GM15510 (cell line): ENCODE results near the gene PDZK1IP1.

ENCODE experiments used
- POLR2A ChIP-seq: IDR thresholded peaks from 3 replicates; pipeline ENCODE4 v1.6.1; 2011; ENCODE audit warnings: borderline replicate concordance; ENCODE audit not compliant: insufficient read length; ENCODE audit errors: extremely low read depth

The PDZK1IP1 gene

DNA sequence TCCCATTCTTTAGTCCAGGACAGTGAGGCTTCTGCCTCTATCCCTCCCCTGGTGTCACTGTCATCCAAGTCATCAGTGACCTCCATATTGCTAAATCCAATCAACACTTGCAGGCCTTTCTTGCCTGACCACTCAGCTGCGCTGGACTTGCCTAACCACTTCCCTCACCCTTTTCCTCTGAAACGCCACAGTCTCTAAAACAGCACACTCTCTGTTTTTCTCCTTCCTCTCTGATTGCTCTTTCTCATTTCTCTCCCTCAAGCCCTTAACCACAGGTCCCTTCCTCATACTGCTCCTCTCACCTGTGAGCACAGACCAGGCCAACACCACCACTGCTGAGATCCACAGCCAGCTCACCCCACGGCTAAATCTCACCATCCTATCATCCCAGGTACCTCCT, 24.7 kb upstream of the PDZK1IP1 start:
- no peak for TF ChIP-seq POLR2A

DNA sequence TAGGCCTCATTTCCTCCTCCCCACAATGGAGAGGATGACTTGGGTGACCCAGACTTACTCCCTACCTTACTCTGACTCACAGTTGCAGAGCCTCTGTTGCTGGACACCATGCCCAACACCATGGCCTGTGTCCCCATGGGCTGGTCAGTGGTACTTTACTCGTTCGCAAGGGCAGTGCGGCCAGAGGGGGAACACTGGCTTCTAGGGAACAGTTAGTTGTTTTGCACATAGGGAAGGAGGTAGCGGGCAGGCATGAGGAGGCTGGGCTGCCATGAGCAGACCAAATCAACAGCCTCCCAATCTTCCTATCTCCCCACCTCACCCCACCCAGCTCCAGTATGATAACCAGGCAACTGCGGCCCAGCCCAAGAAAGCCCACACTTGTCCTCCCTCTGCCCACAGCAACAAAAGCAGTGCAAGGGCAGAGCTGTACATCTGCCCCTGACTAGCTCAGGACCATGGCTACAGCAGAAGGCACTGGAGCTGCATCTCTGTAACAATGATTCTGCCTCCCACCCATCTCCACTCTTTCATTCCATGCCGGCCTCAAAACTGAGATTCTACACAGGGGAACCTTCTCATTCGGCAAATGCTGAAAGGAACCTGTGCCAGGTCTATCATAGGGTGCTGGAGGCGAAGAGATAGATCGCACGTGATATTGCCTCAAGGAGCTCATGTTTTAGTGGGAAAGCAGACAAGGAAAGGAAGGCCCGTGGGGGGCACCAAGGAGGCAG, 23.6 kb upstream of the PDZK1IP1 start:
- no peak for TF ChIP-seq POLR2A

DNA sequence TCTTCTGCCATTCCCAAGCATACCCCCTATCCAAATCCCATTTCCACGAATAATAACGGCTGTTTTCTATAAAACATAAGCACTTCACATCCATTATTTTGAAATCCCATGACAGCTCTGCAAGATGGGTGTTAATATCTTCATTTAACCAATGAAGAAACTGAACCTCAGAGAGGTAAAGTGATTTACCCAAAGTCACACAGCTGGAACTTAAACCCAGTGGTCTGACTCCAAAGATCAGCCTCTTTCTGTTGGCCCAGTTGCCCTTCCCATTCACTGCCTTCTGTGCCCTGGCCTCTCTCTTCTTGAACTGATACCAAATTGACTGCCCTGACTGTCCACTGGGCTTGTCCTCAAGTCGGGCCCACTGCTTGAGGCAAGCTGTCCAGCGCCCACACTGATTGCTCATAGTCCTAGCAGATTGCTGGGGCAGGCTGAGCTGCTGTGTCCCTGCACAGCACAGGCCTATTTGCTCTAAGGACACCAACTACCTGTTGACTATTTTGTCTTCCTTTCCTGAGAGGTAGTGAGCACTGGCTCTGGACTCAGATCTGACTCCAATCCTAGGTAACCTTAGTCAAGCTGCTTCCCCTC, 22.9 kb upstream of the PDZK1IP1 start:
- no peak for TF ChIP-seq POLR2A

DNA sequence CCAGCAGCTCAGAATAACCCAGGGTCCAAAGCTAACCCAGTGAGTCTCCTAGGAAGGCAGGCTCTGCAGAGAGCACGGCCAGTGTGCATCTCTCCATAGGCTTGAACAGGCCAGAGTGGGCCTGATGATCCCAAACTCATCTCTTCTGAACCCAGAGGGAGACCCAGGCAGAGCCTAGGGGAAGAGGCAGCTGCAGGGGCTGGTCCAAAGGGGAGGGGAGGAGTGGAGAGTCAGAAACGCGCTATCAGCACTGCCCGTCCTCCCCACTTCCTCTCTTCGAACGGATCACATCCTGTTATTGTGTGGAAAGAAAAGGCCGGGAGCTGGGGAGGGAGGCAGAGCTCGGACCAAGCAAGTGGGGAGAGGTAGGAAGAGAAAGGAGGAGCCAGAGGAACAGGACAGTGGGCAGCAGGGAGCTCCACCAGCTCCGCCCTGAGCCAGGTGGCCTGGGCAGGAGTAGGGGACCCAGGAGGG, 22.0 kb upstream of the PDZK1IP1 start:
- TF ChIP-seq POLR2A, result no peak

DNA sequence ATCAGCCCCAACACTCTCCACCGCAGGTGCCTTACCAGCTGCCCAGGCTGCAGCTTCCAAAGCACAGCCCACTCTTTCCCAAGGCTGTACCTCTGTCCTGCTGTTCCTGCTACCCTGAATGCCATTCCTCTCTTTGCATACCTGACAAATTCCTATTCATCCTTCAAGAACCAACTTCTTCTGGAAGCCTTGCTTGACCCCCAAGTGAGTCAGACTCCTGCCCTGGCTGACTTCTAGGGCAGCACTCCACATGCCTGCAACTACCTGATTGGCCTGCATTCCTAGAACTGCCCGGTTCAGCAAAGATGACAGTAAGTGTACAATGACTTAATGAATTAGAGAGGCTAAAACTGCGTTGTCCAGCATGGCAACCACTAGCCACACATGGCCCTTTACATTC, 20.8 kb upstream of the PDZK1IP1 start:
- TF ChIP-seq POLR2A, result no peak

DNA sequence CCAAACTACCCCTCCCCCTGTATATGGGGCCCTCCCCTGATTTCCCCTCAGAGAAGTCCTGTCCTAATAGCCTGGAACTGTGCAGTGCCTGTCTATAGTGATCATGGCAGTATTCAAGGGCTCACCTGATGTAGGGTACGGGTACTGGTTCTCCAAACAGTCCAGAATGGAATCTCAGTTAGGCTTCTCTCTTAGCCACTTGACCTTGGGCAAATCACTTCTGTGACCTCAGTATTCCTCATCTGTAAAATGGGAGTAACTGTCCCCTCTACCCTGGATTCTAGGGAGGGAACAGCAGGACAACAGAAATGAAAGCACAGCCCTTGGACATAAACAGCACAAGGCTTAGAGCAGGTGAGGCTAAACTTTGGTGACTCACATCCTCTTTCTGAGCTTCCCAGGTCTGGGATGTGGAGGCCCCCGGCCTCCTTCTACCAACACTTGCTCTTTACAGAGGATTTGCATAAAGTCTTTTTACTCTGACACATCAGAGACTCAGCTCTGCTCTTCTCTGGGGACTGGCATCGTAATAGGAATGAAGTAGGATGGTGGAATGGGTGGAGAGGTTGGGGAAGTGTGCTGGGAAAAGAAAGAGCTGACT, 20.0 kb upstream of the PDZK1IP1 start:
- no peak for TF ChIP-seq POLR2A

DNA sequence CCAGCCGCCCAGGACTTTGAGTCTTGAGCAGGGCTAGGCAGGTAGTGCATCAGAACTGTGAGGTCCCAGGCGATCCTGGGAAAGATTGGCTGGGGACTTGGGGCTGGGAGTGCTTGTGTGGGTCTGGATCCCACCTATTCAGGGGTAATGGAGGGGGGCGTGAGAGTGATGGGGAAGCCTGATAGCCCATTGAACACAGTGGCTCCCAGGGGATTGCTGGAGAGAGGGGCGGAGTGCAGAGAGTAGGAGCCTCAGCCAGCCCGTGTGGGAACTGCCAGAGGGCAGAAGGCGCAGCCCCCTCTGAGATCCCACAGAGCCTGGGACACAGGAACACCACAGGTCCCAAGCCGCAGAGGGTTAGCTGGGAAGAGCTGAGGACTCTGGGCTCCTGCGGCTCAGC, 19.3 kb upstream of the PDZK1IP1 start:
- no peak for TF ChIP-seq POLR2A

DNA sequence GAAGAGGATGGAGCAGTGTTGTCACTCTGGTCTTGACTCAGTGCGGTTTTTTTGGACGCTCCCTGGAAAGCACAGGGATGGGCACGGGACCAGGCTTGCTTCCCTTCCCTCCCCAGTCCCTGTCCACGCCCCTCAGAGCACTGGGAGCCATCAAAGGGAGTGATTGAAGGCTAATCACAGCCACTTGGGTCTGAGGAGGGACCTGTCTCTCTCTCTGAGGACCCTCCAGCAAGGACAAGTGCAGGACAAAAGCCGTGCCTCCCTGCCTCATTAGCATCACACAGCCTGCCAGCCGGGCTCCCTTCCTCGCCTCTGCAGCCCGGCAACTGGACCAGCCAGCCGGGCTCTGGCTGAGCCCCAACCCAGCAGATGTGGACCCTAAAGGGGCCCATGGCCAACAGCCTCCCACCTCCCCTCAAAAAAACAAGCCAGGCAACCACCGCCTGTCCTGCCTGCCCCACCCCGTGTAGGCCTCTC, 18.6 kb upstream of the PDZK1IP1 start:
- no peak for TF ChIP-seq POLR2A

DNA sequence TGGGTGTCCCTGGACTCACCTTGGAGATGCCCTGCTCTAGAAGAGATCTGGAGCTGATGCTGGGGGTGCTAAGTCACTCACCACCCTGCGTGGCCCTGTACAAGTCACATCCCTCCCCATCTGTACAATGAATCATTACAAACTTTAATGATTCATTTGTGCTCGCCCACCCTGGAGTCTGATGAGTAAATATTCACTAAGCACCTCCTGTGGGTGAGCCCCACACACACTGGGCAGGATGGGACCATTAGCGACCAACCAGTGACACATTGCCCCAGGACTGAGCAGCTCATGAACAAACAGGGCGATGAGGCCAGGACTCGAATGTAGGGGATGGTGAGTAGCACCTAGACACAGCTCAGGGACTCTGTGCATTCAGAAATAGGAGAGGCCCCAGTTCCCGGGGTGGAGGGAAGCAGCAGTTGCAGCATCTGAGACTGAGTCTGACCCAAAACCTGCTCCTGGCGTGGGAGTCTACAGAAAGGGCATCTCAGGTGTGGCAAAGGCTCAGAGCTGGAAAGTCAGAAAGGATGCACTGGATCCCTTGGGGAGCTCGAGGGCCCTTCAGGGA, 18.1 kb upstream of the PDZK1IP1 start:
- no peak for TF ChIP-seq POLR2A

DNA sequence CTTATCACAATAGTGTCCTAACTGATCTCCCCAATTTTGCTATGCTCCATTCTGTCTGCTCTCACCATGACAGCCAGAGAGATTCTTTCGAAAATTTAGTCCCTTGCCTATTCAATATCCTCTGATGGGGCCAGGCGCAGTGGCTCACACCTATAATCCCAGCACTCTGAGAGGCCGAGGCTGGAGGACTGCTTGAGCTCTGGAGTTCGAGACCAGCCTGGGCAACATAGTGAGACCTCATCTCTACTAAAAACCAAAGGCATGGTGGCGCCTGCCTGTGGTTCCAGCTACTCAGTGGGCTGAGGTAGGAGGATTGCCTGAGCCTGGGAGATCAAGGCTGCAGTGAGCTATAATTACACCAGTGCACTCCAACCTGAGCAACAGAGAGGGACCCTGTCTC, 16.1 kb upstream of the PDZK1IP1 start:
- TF ChIP-seq POLR2A, result no peak

DNA sequence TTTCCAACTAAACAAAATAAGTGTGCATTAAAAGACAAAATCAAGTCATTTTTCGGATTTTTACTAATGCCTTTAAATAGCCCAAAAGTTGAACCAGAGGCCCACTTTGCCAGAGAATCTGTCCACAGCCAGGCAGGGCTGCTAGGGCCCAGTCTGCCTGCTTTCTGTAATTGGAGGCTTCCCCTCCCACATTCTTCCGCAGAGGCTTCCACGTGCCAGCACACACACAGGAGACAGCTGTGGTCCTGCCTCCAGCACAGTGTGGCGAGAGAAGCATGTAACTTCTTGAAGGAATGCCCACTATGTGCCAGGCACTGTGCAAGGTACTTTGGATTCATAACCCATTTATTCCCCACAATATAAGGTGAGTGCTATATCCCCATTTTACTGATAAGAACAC, 11.3 kb upstream of the PDZK1IP1 start:
- no peak for TF ChIP-seq POLR2A

DNA sequence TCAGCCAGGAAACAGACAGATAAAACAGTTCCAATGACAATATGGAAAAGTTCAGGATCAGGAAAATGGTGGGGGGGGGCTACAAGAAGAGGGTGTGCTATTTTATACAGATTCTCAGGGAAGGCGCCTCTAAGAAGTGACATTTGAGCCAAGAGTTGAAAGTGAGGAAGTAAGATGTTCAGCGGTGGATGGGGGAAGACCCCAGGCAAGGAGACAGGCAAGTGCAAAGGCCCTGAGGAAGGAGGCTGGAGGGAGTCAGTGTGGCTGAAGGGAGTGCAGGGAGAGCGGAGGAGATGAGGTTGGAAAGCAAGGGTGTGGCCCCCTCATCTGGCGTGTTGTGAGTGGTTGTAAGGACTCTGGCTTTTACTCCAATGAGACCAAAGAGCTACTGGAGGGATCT, 8.4 kb upstream of the PDZK1IP1 start:
- TF ChIP-seq POLR2A, result no peak

DNA sequence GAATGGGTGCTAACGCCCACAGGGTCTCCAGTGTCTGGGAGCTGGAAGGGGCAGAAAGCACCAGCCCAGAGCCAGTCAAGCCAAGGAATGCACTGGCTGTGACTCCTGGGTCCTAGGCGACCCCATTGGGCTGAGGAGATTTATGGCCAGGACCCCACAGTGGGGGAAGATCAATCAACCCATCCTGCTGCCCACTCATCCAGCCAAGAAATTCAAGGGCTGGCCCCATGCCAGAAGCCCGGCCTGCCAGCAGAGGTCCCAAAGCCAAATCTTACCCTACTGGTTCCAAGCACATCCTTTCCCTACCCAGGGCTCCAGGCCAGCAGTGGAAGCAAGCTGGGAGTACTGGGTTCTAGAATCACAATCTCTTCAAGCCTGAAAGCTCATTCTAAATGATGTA, 6.8 kb upstream of the PDZK1IP1 start:
- no peak for TF ChIP-seq POLR2A

DNA sequence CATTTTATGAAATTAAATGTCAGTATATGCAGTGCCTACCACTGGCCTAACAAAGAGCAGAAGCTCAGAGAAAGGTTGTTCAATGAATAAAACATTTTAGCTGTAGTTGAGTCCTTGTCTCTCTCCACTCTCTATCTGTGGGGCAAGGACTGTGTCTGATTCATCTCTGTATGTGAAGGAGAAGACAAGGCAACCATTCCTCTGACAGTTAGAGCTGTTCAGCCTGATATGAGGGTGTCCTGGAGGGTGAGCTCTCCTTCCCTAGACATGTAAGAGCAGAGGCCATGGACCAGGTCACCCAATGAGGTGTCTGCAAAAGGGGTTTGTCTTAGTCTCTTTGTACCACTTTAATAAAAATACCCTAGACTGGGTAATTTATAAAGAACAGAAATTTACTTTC, 4.5 kb upstream of the PDZK1IP1 start:
- TF ChIP-seq POLR2A, result no peak
